C4-2B (cell line): ENCODE measurements around the gene ZFAND2A.

Source experiments
- ZFX ChIP-seq: fragments of 450-650 bp; IDR thresholded peaks from 2 replicates; pipeline ENCODE4 v1.6.1; 2017
- TF ChIP-seq, protein P1 (sequence below): fragments of 450-650 bp; conservative IDR thresholded peaks from 2 replicates; pipeline ENCODE4 v1.5.1; 2017; ENCODE audit warnings: mild to moderate bottlenecking

DNA sequence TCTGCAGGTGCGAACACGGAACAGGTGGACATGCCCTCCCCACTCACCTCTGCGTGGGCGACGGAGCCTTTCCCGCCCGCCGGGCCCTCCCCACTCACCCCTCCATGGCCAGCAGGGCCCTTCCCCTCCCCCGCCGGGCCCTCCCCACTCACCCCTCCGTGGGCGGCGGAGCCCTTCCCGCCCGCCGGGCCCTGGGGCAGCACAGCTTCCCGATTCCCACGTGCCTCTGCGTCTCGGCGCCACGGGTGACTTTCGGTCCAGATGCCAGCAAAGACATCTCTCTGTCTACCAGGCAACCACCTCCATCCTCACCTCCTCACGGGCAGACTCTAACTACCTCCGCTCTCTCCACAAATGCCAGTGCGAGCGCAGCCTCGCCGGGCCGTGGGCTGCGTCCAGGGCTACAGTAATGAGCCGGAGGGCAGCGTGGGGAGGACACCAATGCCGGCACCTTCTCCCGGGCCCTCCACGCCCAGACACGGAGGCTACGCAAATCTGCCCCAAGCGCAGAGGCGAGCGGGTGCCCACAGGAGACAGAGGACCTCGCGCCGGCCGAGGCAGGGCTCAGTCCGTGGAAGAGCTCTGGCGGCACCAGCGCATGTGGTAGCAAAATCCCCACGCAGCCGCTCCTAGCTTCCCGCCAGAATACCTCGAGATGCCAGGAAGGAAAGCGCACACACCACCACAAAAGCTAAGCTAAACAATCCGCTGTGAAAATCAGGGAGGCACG lies 50.2 kb downstream of the ZFAND2A start:
- TF ChIP-seq, protein P1, sequence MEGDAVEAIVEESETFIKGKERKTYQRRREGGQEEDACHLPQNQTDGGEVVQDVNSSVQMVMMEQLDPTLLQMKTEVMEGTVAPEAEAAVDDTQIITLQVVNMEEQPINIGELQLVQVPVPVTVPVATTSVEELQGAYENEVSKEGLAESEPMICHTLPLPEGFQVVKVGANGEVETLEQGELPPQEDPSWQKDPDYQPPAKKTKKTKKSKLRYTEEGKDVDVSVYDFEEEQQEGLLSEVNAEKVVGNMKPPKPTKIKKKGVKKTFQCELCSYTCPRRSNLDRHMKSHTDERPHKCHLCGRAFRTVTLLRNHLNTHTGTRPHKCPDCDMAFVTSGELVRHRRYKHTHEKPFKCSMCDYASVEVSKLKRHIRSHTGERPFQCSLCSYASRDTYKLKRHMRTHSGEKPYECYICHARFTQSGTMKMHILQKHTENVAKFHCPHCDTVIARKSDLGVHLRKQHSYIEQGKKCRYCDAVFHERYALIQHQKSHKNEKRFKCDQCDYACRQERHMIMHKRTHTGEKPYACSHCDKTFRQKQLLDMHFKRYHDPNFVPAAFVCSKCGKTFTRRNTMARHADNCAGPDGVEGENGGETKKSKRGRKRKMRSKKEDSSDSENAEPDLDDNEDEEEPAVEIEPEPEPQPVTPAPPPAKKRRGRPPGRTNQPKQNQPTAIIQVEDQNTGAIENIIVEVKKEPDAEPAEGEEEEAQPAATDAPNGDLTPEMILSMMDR: no peak
- TF ChIP-seq ZFX: no peak
